HCT116 (cell line): ENCODE data around the gene SLC16A3. TPM values are rescaled to one million over a fixed set of nuclear protein-coding genes. Genes with fewer than 3 reads are reported as not detected.
A peak's percentile ranks its signal among the peaks of the same experiment; 100 is the strongest.

Experiments
- ATAC-seq: fragments of 200-7000 bp; cut with Tn5 transposase; 2 replicates; pipeline ENCODE4 v1.9.1; 2020; ENCODE audit warnings: mild to moderate bottlenecking, moderate library complexity
- BruUV-seq: library from RNA; stranded (reverse); fragments of 400-500 nt; replicated peaks from 2 replicates; lab custom pipeline; 2021; lab: Mats Ljungman, UMichigan
- CTCF ChIA-PET: fragments of 300-600 bp; sonication (Branson Sonifier 250); formaldehyde crosslinking; loops from one replicate; lab custom pipeline; 2021; ENCODE audit warnings: antibody characterized with exemption; lab: Charles Lee
- POLR2A ChIA-PET: fragments of 300-600, 350-600 bp; sonication (Branson Sonifier 250); formaldehyde crosslinking; loops from one replicate; lab custom pipeline; 2021; ENCODE audit warnings: antibody characterized with exemption; lab: Charles Lee
- RAD21 ChIA-PET, 2 experiments: fragments of 300-600 bp; sonication (Branson Sonifier 250); formaldehyde crosslinking; loops; one replicate each; lab custom pipeline; 2023; ENCODE audit warnings: low total read pairs in 2 of 2; ENCODE audit not compliant: uncharacterized antibody in 2 of 2, unreplicated experiment in 2 of 2, low non-redundant PET in 1 of 2; lab: Charles Lee
- DNase-seq: peaks from one replicate; pipeline ENCODE4 v3.0.0-alpha.2; 2010; ENCODE audit warnings: low read depth, low spot score
- H2AFZ ChIP-seq: fragments of 200-600 bp; shearing (Covaris generic), sonication (generic); 2 replicates; pipeline ENCODE4 v1.6.1; 2017; ENCODE audit warnings: low read depth, mixed run types, mixed read lengths, antibody characterized with exemption, low read length; ENCODE audit not compliant: poor library complexity, severe bottlenecking
- H3K27ac ChIP-seq: 2 replicates; pipeline ENCODE4 v1.5.1; 2012; ENCODE audit warnings: low read depth, low read length
- H3K27me3 ChIP-seq: fragments of 200-600 bp; sonication (generic); 2 replicates; pipeline ENCODE4 v1.6.1; 2016; ENCODE audit warnings: mixed run types, low read length, mixed read lengths; ENCODE audit not compliant: insufficient read depth
- H3K36me3 ChIP-seq, 2 experiments: fragments of 200-500 bp in 1 of 2; fragments of 200-600 bp in 1 of 2; sonication (Bioruptor generic) in 1 of 2; sonication (generic) in 1 of 2; 2 replicates each; pipeline versions ENCODE4 v1.5.1 to v1.6.1; 2014 to 2016; ENCODE audit warnings: low read length in 2 of 2, inconsistent platforms in 1 of 2, mixed read lengths in 1 of 2, mixed run types in 1 of 2; ENCODE audit not compliant: insufficient read depth in 2 of 2, control insufficient read depth in 1 of 2
- H3K4me1 ChIP-seq, 2 experiments: fragments of 200-600 bp in 1 of 2; sonication (generic) in 1 of 2; 2 replicates each; pipeline versions ENCODE4 v1.5.1 to v1.6.1; 2012 to 2017; ENCODE audit warnings: low read length in 2 of 2, inconsistent platforms in 1 of 2, mild to moderate bottlenecking in 1 of 2, mixed read lengths in 1 of 2, mixed run types in 1 of 2, moderate library complexity in 1 of 2; ENCODE audit not compliant: insufficient read depth in 2 of 2, control insufficient read depth in 1 of 2
- H3K4me2 ChIP-seq: fragments of 200-600 bp; sonication (generic); 2 replicates; pipeline ENCODE4 v1.6.1; 2017; ENCODE audit warnings: mixed run types, low read length, mixed read lengths
- H3K4me3 ChIP-seq, 2 experiments: fragments of 200-600 bp in 1 of 2; sonication (generic) in 1 of 2; replicated peaks in 1 of 2; 2 replicates each; pipeline ENCODE4 v1.5.1; 2011 to 2016; ENCODE audit warnings: low read length in 2 of 2, control low read depth in 1 of 2, low read depth in 1 of 2, mild to moderate bottlenecking in 1 of 2, mixed read lengths in 1 of 2, mixed run types in 1 of 2
- H3K79me2 ChIP-seq: fragments of 200-600 bp; sonication (generic); 2 replicates; pipeline ENCODE4 v1.6.1; 2017; ENCODE audit warnings: mild to moderate bottlenecking, mixed run types, low read length, moderate library complexity, mixed read lengths; ENCODE audit not compliant: insufficient read depth
- H3K9ac ChIP-seq: fragments of 200-600 bp; sonication (generic); 2 replicates; pipeline ENCODE4 v1.6.1; 2016; ENCODE audit warnings: low read length, mixed read lengths
- H3K9me2 ChIP-seq: fragments of 200-600 bp; sonication (generic), shearing (Covaris generic); 2 replicates; pipeline ENCODE4 v1.6.1; 2017; ENCODE audit warnings: mixed run types, mild to moderate bottlenecking, moderate library complexity; ENCODE audit not compliant: insufficient read depth
- H3K9me3 ChIP-seq, 2 experiments: fragments of 200-500 bp in 1 of 2; fragments of 200-600 bp in 1 of 2; sonication (Bioruptor generic) in 1 of 2; sonication (generic) in 1 of 2; 2 replicates each; pipeline ENCODE4 v1.6.1; 2014 to 2017; ENCODE audit warnings: low read length in 2 of 2, mixed read lengths in 2 of 2, inconsistent platforms in 1 of 2, low read depth in 1 of 2, mild to moderate bottlenecking in 1 of 2, mixed run types in 1 of 2, moderate library complexity in 1 of 2; ENCODE audit not compliant: control insufficient read depth in 1 of 2, insufficient read depth in 1 of 2
- H4K20me1 ChIP-seq: fragments of 200-600 bp; sonication (generic), shearing (Covaris generic); 2 replicates; pipeline ENCODE4 v1.6.1; 2017; ENCODE audit warnings: mixed run types, mild to moderate bottlenecking, moderate library complexity; ENCODE audit not compliant: insufficient read depth
- ATF3 ChIP-seq: IDR thresholded peaks from 2 replicates; pipeline ENCODE4 v1.6.1; 2012
- CBX3 ChIP-seq: IDR thresholded peaks from 2 replicates; pipeline ENCODE4 v1.6.1; 2012; ENCODE audit warnings: low read depth
- CEBPB ChIP-seq: IDR thresholded peaks from 2 replicates; pipeline ENCODE4 v1.6.1; 2012; ENCODE audit warnings: low read depth
- CTCF ChIP-seq, 3 experiments: fragments of 200-600 bp in 1 of 3; sonication (generic) in 1 of 3; IDR thresholded peaks in 2 of 3; conservative IDR thresholded peaks in 1 of 3; 2 replicates each; pipeline ENCODE4 v1.5.1; 2012 to 2017; ENCODE audit warnings: low read depth in 2 of 3, low read length in 2 of 3, antibody characterized with exemption in 1 of 3, borderline replicate concordance in 1 of 3, control low read depth in 1 of 3, mild to moderate bottlenecking in 1 of 3, mixed read lengths in 1 of 3, mixed run types in 1 of 3, moderate library complexity in 1 of 3; ENCODE audit not compliant: insufficient read depth in 1 of 3
- EGR1 ChIP-seq: IDR thresholded peaks from 2 replicates; pipeline ENCODE4 v1.6.1; 2012; ENCODE audit warnings: low read depth
- ELF1 ChIP-seq: IDR thresholded peaks from 2 replicates; pipeline ENCODE4 v1.6.1; 2012; ENCODE audit warnings: low read depth, borderline replicate concordance
- EZH2 ChIP-seq: fragments of 200-600 bp; sonication (generic); IDR thresholded peaks from 2 replicates; pipeline ENCODE4 v1.6.1; 2017; ENCODE audit warnings: antibody characterized with exemption, mixed run types
- JUND ChIP-seq: IDR thresholded peaks from 2 replicates; pipeline ENCODE4 v1.6.1; 2012
- MAX ChIP-seq: IDR thresholded peaks from 2 replicates; pipeline ENCODE4 v1.6.1; 2012
- REST ChIP-seq: IDR thresholded peaks from 2 replicates; pipeline ENCODE4 v1.6.1; 2012; ENCODE audit warnings: low read depth
- YY1 ChIP-seq: IDR thresholded peaks from 2 replicates; pipeline ENCODE4 v1.6.1; 2011; ENCODE audit warnings: low read length, low read depth, moderate library complexity, mild to moderate bottlenecking; ENCODE audit not compliant: insufficient replicate concordance; ENCODE audit errors: extremely low read depth
- ZFX ChIP-seq: fragments of 450-650 bp; IDR thresholded peaks from 2 replicates; pipeline ENCODE4 v1.6.1; 2017
- ZNF274 ChIP-seq: fragments of 200-500 bp; sonication (Bioruptor generic); IDR thresholded peaks from 2 replicates; pipeline ENCODE4 v1.6.1; 2014; ENCODE audit warnings: mild to moderate bottlenecking, low read depth, low read length, inconsistent platforms
- intact Hi-C: fragments of 100-400 bp; cut with micrococcal nuclease; formaldehyde crosslinking; loops from 2 replicates; pipeline ENCODE4 v1.10.0; 2022
- total RNA-seq: library from RNA; stranded (reverse); gene quantifications from one replicate; pipeline ENCODE4 v1.2.1, GENCODE V29; 2021; ENCODE audit not compliant: unreplicated experiment

Gene SLC16A3
- total RNA-seq, 1 experiment from 2014 or later: 445 TPM

- TF ChIP-seq CTCF (IDR thresholded peaks at IDR 0.05 in 2 of 3, conservative IDR thresholded peaks at IDR 0.05 in 1 of 3; ENCODE audit: borderline replicate concordance in 1 of 3, insufficient read depth in 1 of 3, low read depth in 2 of 3, low read length in 2 of 3): no peak
- TF ChIP-seq ATF3: no peak
- no peak for TF ChIP-seq ELF1
- TF ChIP-seq MAX: no peak
- TF ChIP-seq ZFX: no peak
- TF ChIP-seq EGR1: no peak
These were observed 37.3 kb downstream of the SLC16A3 start (continued) for GRCh38 chr17:82266142-82266541.

- RAD21 ChIA-PET: no interaction called here
- intact Hi-C loops: no loop called here
- peak overlapping the region in 1 of 2 experiments; percentile 19; a peak in 2 of 4 replicates for H3K4me3 ChIP-seq
- H3K4me2 ChIP-seq: peak overlapping the region; percentile 74
- H2AFZ ChIP-seq: no peak overlapping the region
- no peaks in the 10 kb centered on the region for H3K9me3 ChIP-seq
- H3K9me2 ChIP-seq: no peaks in the 10 kb centered on the region
- no TSS peak for BruUV-seq
- H3K27me3 ChIP-seq: no peaks in the 10 kb centered on the region
- peaks cover 49% of the 10 kb centered on the region; the same call in 1 of the 2 replicates for H4K20me1 ChIP-seq
- peaks cover 99% of the 10 kb centered on the region for H3K79me2 ChIP-seq
- ATAC-seq (peak; percentile 82), DNase-seq (no peak)
- peaks cover 24 to 54% of the 10 kb centered on the region in 2 experiments for H3K4me1 ChIP-seq
- H3K9ac ChIP-seq: peak overlapping the region; percentile 28
- POLR2A ChIA-PET: interaction anchor here (1.2 kb wide), 1 partner anchor 25 kb away, joined by 3 read pairs; no protein-coding TSS in a partner anchor
- H3K36me3 ChIP-seq: peaks cover 46 to 66% of the 10 kb centered on the region in 2 experiments
- H3K27ac ChIP-seq: peak overlapping the region; percentile 34; the same call in 1 of the 2 replicates
- CTCF ChIA-PET: no interaction called here
- TF ChIP-seq EGR1 (no peak), CBX3 (no peak), CTCF (IDR thresholded peaks at IDR 0.05 in 2 of 3, conservative IDR thresholded peaks at IDR 0.05 in 1 of 3; ENCODE audit: borderline replicate concordance in 1 of 3, insufficient read depth in 1 of 3, low read depth in 2 of 3, low read length in 2 of 3) (peak in 2 of 3 experiments; percentile 18 to 28; a peak in 2 of 6 replicates), YY1 (no peak), JUND (peak; percentile 87), EZH2 (no peak), MAX (no peak), REST (no peak), CEBPB (no peak), ZNF274 (no peak)
These were observed 38.9 kb downstream of the SLC16A3 start for GRCh38 chr17:82267575-82268379.
